Fibroblast of skin of left quadriceps (primary cell): ENCODE data around the gene PIGS.
"Not testable (repeated sequence)": the region's sequence is repeated elsewhere in the genome, so short reads cannot be mapped to it uniquely, and the experiment has no call there.

Experiments
- DNase-seq, 2 experiments: peaks; one replicate each; pipeline ENCODE4 v3.0.0-alpha.2; 2013; ENCODE audit warnings: low read depth in 2 of 2

The PIGS gene

GRCh38 chr17:28529013-28529400, 42.3 kb downstream of the PIGS start:
- DNase-seq = no peak

DNA sequence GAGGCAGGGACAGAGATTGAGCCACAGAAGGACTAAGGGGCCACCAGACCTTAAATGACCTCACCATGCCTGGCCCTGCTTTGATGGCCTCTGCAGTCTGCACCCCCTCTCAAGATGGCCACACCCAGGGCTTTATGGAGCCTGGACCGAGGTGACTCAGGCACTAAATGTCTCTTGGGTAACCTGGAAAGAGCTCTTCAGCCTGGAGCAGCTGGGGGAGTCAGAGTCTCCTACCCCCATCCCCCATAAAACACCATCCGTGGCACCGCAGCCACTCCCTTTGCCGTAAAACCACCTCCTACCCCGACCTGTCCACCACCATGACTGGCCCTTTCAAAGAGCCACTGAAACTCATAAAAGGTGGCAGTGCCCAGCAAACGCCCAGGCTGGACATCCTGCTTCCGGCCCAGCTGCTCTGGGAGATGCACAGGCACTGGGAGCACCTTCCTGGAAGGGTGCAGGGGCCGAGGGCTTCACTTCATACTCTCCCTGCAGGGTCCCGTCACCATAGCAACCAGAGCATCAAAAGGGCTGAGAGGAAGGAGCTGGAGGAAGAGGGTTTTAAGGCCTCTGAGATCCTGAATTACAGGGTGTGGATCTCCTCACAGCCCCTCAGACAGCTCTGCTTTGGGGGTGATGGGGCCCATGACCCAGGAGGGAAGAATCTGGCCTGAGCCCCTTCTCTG, 42.9 kb downstream of the PIGS start:
- no peak for DNase-seq

DNA sequence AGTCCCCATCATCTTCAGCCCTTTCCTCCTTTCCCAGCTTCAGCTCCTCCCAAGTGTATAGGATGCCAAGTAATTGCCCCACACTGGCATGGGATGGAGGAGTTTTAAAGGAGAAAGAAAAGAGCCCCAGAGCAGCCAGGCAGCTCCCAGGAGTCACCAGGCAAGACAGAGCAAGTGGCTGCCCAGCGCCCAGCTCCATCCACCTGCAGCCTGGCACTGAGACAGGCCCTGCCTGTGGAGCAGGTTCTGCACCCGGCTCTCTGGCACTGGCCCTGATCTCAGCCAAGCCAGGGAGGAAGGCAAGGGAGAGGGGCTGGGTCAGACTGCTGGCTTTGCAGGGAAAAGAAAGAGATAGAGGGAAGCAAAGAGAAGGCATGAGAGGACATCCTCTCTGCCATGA, 43.5 kb downstream of the PIGS start:
- no peak for DNase-seq

DNA sequence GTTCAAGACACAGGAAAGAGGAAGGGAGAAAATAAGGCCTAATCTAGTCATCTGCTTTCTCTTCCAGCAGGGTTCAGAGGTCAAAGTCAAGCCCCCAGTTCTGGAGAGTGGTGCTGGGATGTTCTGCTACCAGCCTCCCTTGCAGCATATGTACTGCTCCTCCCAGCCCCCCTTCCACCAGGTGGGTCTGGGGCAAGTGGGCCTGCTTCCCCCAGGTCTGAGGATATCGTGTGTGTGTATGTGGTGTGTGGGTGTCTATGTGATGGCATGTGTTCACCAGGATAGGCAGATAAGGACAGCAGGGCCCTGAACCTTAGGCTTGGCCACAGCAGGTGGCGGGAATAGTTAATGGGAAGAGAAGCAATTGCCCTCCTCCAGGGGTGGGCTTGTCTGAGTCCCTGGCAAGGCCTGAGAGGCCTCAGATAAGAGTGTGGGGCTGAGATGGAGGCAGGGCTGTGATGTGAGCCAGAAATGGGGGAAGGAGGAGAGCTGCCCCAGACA, 44.1 kb downstream of the PIGS start:
- no peak for DNase-seq

GRCh38 chr17:28526381-28526780, 44.9 kb downstream of the PIGS start:
- DNase-seq = no peak

GRCh38 chr17:28524476-28525424, 46.6 kb downstream of the PIGS start:
- peak in 1 of 2 experiments; percentile 3 for DNase-seq

DNA sequence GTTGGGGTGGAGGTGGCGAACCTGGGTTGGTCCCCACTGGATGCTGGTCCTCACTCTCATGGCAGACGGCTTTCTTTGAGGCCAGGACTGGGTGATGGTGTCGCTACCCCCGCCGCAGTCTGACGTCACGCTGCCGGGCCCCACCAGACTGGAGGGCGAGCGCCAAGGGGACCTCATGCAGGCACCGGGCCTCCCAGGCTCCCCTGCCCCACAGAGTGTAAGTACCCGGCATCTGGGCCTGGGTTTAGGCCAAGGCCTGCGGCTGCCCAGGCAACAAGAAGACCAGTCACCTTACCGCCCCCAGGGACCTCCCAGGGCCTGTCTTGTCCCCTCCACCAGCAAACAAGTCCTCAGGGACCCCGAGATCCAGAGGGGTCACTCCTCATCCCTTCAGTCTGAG, 47.4 kb downstream of the PIGS start:
- no peak for DNase-seq

DNA sequence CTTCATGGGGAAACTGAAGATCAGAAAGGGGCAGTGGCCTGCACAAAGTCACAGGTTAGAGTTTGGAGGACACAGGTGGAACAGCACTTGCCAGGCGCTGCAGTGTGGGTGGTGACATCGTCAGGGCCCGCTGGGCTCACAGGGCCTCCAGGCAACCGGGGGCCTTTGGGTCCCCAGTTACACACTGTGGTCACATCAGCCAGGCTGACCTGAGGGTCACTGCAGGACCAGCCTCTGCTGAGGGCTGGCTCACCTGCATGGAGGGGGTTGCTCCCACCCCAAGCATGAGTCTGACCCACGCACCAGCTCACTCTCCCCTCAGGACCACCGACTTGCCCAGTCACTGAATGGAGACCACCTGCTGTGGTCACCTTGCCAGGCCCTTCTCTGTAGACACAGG, 48.1 kb downstream of the PIGS start:
- no peak for DNase-seq

- not testable (repeated sequence) for DNase-seq
Observed at GRCh38 chr17:28522281-28522680, 49.0 kb downstream of the PIGS start.

GRCh38 chr17:28521311-28522085, 49.8 kb downstream of the PIGS start:
- no peak for DNase-seq

GRCh38 chr17:28520687-28521086, 50.6 kb downstream of the PIGS start:
- DNase-seq = no peak

GRCh38 chr17:28519236-28519635, 52.1 kb downstream of the PIGS start:
- DNase-seq = no peak

- no peak for DNase-seq
Observed at GRCh38 chr17:28518578-28518977, 52.7 kb downstream of the PIGS start.

DNA sequence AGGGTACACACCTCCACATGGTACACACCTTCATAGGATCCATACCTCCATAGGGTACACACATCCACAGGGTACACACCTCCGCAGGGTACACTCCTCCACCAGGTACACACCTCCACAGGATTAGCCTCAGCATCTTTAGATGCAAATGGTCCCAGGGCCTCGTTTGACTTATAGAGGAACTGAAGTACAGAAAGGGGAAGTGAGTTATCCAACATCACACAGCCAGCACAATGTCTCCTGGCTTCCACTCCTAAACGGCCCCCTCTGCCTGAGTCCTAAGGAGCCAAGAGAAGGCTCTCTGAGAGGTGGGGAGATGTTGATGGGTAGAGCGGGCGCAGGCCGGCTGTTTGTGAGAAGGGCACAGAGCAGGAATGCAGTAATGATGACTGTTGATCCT, 53.2 kb downstream of the PIGS start:
- no peak for DNase-seq

DNA sequence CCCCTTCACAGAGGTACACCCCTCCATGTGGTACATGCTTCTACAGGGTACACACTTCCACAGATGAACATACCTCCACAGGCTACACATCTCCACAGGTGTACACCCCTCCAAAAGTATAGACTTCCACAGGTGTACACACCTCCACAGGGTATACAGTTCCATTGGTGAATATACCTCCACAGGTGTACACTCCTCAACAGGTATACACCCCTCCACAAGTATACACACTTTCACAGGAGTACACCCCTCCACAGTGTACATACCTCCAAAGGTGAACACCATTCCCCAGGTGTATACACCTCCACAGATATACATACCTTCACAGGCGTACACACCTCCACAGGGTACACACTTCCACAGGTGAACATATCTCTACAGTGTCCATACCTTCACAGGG, 55.8 kb downstream of the PIGS start:
- no peak for DNase-seq

DNA sequence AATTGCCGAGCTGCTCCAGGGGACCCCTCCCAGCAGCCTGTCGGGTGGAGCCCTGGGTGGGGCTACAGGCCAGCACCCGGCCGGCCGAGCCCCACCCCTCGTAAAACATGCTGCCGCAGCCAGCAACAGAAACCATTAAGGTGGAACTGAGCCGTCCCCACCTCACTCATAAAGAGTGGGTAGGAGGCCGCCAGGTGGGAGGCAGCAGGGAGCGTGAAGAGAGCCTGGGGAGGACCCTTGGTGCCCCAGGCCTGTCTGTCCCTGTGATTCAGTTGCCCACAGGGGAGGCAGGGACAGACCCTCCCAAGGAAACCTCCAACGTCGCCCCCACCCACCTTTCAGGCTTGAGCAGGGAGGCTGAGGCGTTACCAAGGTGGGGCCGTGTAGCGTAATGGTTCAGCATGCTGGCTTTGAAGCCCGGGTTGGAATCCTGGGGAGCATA, 56.7 kb downstream of the PIGS start:
- DNase-seq = no peak

DNA sequence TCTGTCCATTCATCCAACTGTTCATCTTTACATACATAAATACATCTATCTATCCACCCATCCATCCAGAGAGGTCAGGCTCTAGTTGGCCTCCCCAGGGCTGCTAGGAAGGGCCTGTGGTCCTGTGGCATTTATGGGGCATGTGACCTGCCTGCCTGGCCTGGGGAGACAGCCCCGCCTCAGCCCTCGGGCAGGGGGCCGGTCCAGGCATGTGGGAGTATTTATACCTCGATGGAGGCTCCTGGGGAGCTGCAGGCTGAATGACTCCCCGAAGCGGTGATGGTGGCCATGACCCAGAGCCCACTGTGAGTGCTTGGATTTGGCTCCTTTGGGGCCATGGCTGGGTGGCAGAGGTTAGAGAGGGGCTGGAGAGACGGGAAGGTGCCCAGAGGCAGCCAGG, 57.8 kb downstream of the PIGS start:
- DNase-seq = no peak

DNA sequence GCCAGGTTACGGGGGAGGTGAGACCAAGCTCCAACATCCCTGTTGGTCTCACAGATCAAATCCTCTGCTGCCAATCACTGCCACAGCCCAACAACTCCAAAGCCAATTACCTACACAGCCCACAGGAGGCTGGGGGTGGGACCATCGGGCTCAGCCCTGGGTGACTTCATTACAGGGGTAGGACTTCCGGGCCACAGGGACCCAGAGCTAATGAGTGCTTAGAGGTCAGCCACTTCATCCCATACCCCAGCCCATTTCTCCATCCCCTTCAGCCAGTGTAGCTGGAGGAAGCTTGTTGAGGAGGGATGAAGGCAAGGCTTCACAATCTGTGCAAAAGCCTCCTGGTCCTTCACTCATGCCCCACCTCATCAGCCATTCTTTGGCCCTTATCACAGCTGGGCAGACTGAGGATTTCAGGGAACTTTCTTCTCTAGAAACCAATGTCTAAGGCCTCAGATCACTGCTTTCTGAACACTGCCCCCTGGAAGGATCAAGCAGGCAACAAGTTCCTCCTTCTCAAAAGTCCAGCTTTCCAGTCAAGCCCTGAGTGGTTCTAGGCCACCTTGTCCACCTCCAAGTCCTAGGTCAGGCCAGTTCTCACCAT, 59.4 kb downstream of the PIGS start:
- no peak for DNase-seq

GRCh38 chr17:28509789-28510188, 61.5 kb downstream of the PIGS start:
- no peak for DNase-seq

DNA sequence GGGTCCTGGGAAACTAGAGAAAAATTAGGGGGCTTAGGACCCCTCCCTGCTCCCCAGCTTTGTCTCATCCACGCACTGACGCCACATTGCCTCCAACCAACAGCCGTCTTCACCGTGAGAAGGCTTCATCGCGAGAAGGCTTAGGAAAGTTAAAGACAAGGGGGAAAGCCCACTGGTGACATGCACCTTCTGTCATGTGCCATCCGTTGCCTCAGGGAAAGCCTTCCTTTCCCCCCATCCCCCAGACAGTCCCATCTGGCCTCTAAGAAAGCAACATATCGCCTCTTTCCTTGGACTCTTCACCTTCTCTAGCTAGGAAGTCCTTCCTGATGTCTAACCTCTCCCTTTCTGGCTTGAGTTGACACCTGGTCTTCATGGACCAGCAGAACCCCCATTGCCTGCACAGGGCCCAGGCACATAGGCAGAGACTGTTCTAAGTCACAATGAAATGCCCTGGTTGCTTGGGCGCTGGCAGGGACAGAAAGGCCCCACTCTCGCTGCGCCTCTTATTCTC, 63.1 kb downstream of the PIGS start:
- no peak for DNase-seq

DNA sequence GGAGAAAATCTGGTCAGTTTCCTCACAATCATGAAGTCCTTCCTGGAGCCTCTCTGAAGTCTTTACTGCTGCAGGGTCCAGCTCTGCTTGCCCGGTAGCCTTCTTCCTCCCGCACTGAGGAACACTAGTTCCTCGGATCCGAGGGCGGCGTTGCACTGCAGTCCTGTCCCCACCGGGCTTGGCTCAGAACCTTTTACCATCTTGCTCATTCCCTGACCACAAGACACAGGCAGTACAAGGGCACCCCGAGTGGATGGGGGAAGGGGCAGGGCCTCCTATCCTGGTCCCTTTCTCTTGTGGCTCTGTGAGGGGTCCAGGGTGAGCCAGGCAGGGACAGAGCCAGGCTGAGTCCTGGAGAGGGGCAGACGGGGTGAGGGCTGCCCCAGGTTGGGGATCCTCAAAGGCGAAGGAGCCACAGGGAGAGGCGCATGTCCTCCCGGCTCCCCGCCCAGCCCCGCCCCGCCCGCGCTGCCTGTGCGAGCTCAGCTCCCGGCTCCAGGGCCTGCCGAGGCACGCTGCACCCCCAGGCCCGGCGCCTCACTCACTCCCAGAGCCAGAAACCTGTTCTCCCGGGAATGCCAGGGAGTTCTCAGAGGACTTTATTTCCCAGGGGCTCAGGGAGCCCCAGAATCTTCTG, 63.6 kb downstream of the PIGS start:
- DNase-seq = no peak
